Measurements from ENCODE around the gene TRAF2. TPM values are rescaled to one million over a fixed set of nuclear protein-coding genes. Genes with fewer than 3 reads are reported as not detected.

Gene TRAF2
- total and polyA plus RNA-seq, 2 donors (not counting 1 experiment from before 2014, with no cell fraction given), result 25.5 to 54.5 TPM

- intact Hi-C loops (cut with micrococcal nuclease), result no loop called here
- ChIA-PET POLR2A (interaction anchor here (1.0 to 1.3 kb wide), 2 partner anchors 52 to 87 kb away, joined by 4 to 6 read pairs; no protein-coding TSS in a partner anchor), CTCF (interaction anchor here (0.6 to 2.7 kb wide), 18 partner anchors 9 to 475 kb away, joined by 3 to 39 read pairs (median 5); partner anchors contain the start of genes AJM1, EXD3, FUT7 and MAN1B1)
- H3K36me3 ChIP-seq (replicated peaks in 1 of 2; ENCODE audit: control extremely low read depth in 1 of 2, control insufficient read depth in 1 of 2, extremely low read depth in 1 of 2, insufficient read depth in 2 of 2, low read length in 1 of 2), result peaks cover 0 to 2% of the 10 kb centered on the region in 2 experiments
- H3K27me3 Mint-ChIP-seq, result no peaks in the 10 kb centered on the region
- ATAC-seq (ENCODE audit: low read depth) (no peak), DNase-seq (no peak)
- peak overlapping the region; percentile 61 for H3K4me3 Mint-ChIP-seq
- peaks cover 11% of the 10 kb centered on the region for H4K20me1 ChIP-seq (ENCODE audit: control insufficient read depth, insufficient read depth, low read length, poor library complexity, severe bottlenecking)
- peak overlapping the region; percentile 20 for H3K27ac Mint-ChIP-seq
- H3K4me2 ChIP-seq (replicated peaks; ENCODE audit: low read depth, low read length, poor library complexity, severe bottlenecking), result no peak overlapping the region
- no peak overlapping the region for H3K4me3 ChIP-seq (ENCODE audit: control extremely low read depth in 1 of 5, extremely low read depth in 1 of 5, insufficient read depth in 1 of 5, low read depth in 2 of 5, low read length in 4 of 5)
- H3K27me3 ChIP-seq (replicated peaks in 1 of 4; ENCODE audit: control extremely low read depth in 1 of 4, control insufficient read depth in 3 of 4, insufficient read depth in 4 of 4, low read length in 3 of 4), result no peaks in the 10 kb centered on the region
- peaks cover 12% of the 10 kb centered on the region for H3K4me1 Mint-ChIP-seq
- peaks cover 16 to 25% of the 10 kb centered on the region in 2 donors for H3K4me1 ChIP-seq (ENCODE audit: control insufficient read depth in 2 of 2, insufficient read depth in 2 of 2, low read length in 2 of 2)
- H3K79me2 ChIP-seq (ENCODE audit: control insufficient read depth, insufficient read depth, low read length), result peaks cover 10% of the 10 kb centered on the region
- no peaks in the 10 kb centered on the region for H3K9me3 ChIP-seq (ENCODE audit: control extremely low read depth in 1 of 3, control insufficient read depth in 2 of 3, insufficient read depth in 1 of 3, low read length in 2 of 3)
- 59% methylated on average over 8 of the region's 15 CpGs for WGBS (ENCODE audit: insufficient coverage)
- no peak overlapping the region for H2AFZ ChIP-seq (ENCODE audit: insufficient read depth, low read depth, low read length, poor library complexity, severe bottlenecking)
- no peaks in the 10 kb centered on the region for H3K9me3 Mint-ChIP-seq (ENCODE audit: insufficient read depth)
- TF ChIP-seq CTCF (IDR thresholded peaks at IDR 0.05) (no peak), EZH2 (IDR thresholded peaks at IDR 0.05; ENCODE audit: borderline replicate concordance, insufficient read depth, low read depth, low read length, poor library complexity, severe bottlenecking) (no peak)
- H3K9ac ChIP-seq (ENCODE audit: low read length), result no peak overlapping the region
- H3K27ac ChIP-seq (ENCODE audit: low read length in 2 of 2), result no peak overlapping the region
These were observed 61.7 kb downstream of the TRAF2 start for GRCh38 chr9:136947955-136948510.

GRCh38 chr9:136949239-136949816, 63.0 kb downstream of the TRAF2 start:
- TF ChIP-seq CTCF (IDR thresholded peaks at IDR 0.05), result no peak
- TF ChIP-seq EZH2 (IDR thresholded peaks at IDR 0.05; ENCODE audit: borderline replicate concordance, insufficient read depth, low read depth, low read length, poor library complexity, severe bottlenecking), result no peak
- H3K9me3 Mint-ChIP-seq (ENCODE audit: insufficient read depth), result no peaks in the 10 kb centered on the region
- no peaks in the 10 kb centered on the region for H3K27me3 Mint-ChIP-seq
- intact Hi-C loops (cut with micrococcal nuclease), result no loop called here
- POLR2A ChIA-PET, result interaction anchor here (0.7 kb wide), 4 partner anchors 10 to 724 kb away, joined by 3 to 7 read pairs (median 3); no protein-coding TSS in a partner anchor
- no peaks in the 10 kb centered on the region for H3K36me3 ChIP-seq (replicated peaks in 1 of 2; ENCODE audit: control extremely low read depth in 1 of 2, control insufficient read depth in 1 of 2, extremely low read depth in 1 of 2, insufficient read depth in 2 of 2, low read length in 1 of 2)
- no peaks in the 10 kb centered on the region for H3K27me3 ChIP-seq (replicated peaks in 1 of 4; ENCODE audit: control extremely low read depth in 1 of 4, control insufficient read depth in 3 of 4, insufficient read depth in 4 of 4, low read length in 3 of 4)
- no peak for DNase-seq
- no peaks in the 10 kb centered on the region for H3K79me2 ChIP-seq (ENCODE audit: control insufficient read depth, insufficient read depth, low read length)
- H3K4me1 Mint-ChIP-seq, result peaks cover 12% of the 10 kb centered on the region
- 13% methylated on average over 18 of the region's 22 CpGs for WGBS (ENCODE audit: insufficient coverage)
- peak overlapping the region; percentile 66 for H3K9ac ChIP-seq (ENCODE audit: low read length)
- ATAC-seq (ENCODE audit: low read depth), result no peak
- peak overlapping the region; percentile 94 for H3K4me2 ChIP-seq (replicated peaks; ENCODE audit: low read depth, low read length, poor library complexity, severe bottlenecking)
- peak overlapping the region; percentile 41 to 72 for H3K27ac ChIP-seq (ENCODE audit: low read length in 2 of 2)
- H3K4me1 ChIP-seq (ENCODE audit: control insufficient read depth in 2 of 2, insufficient read depth in 2 of 2, low read length in 2 of 2), result peaks cover 10 to 19% of the 10 kb centered on the region in 2 donors
- H4K20me1 ChIP-seq (ENCODE audit: control insufficient read depth, insufficient read depth, low read length, poor library complexity, severe bottlenecking), result no peaks in the 10 kb centered on the region
- H3K4me3 ChIP-seq (ENCODE audit: control extremely low read depth in 1 of 5, extremely low read depth in 1 of 5, insufficient read depth in 1 of 5, low read depth in 2 of 5, low read length in 4 of 5), result peak overlapping the region in 4 of 5 experiments; percentile 49 to 65 (median 58)
- H2AFZ ChIP-seq (ENCODE audit: insufficient read depth, low read depth, low read length, poor library complexity, severe bottlenecking), result peak overlapping the region; percentile 94
- CTCF ChIA-PET, result interaction anchor here (1.0 kb wide), 3 partner anchors 80 to 86 kb away, joined by 3 to 5 read pairs (median 4); partner anchors contain the start of gene FUT7
- H3K9me3 ChIP-seq (ENCODE audit: control extremely low read depth in 1 of 3, control insufficient read depth in 2 of 3, insufficient read depth in 1 of 3, low read length in 2 of 3), result no peaks in the 10 kb centered on the region
- H3K4me3 Mint-ChIP-seq, result peak overlapping the region; percentile 88
- peak overlapping the region; percentile 83 for H3K27ac Mint-ChIP-seq
